GM23338 (cell line): Measurements from ENCODE around the gene PRDM2.

ENCODE experiments used
- CREB1 ChIP-seq: fragments of 250-450 bp; sonication (Bioruptor Pico); IDR thresholded peaks from 2 replicates; pipeline ENCODE4 v1.5.0; 2020; ENCODE audit warnings: low read depth, mild to moderate bottlenecking, moderate library complexity
- CTCF ChIP-seq, 2 experiments: fragments of 200-600 bp in 1 of 2; sonication (generic) in 1 of 2; conservative IDR thresholded peaks; 2 replicates each; pipeline versions ENCODE4 v1.5.1 to v1.6.1; 2016 to 2017; ENCODE audit warnings: antibody characterized with exemption in 2 of 2, low read depth in 2 of 2, mild to moderate bottlenecking in 2 of 2, moderate library complexity in 1 of 2
- ETS1 ChIP-seq: IDR thresholded peaks from 2 replicates; pipeline ENCODE4 v1.6.1; 2016; ENCODE audit warnings: antibody characterized with exemption
- EZH2 ChIP-seq: fragments of 200-600 bp; sonication (generic); IDR thresholded peaks from one replicate; pipeline ENCODE4 v1.8.0; 2017; ENCODE audit warnings: antibody characterized with exemption, mild to moderate bottlenecking, low read depth; ENCODE audit not compliant: unreplicated experiment
- EZH2phosphoT487 ChIP-seq: fragments of 200-600 bp; sonication (generic); IDR thresholded peaks from one replicate; pipeline ENCODE4 v1.8.1; 2018; ENCODE audit warnings: antibody characterized with exemption; ENCODE audit not compliant: unreplicated experiment
- JUNB ChIP-seq: IDR thresholded peaks from one replicate; pipeline ENCODE4 v1.6.1; 2016; ENCODE audit warnings: antibody characterized with exemption; ENCODE audit not compliant: unreplicated experiment
- NANOG ChIP-seq: IDR thresholded peaks from 2 replicates; pipeline ENCODE4 v1.6.1; 2016; ENCODE audit warnings: antibody characterized with exemption, borderline replicate concordance
- POLR2AphosphoS5 ChIP-seq: IDR thresholded peaks from 2 replicates; pipeline ENCODE4 v1.6.1; 2016; ENCODE audit warnings: antibody characterized with exemption, low read depth
- REST ChIP-seq: IDR thresholded peaks from one replicate; pipeline ENCODE4 v1.6.1; 2018; ENCODE audit warnings: antibody characterized with exemption; ENCODE audit not compliant: unreplicated experiment
- STAT1 ChIP-seq: IDR thresholded peaks from one replicate; pipeline ENCODE4 v1.6.1; 2016; ENCODE audit warnings: antibody characterized with exemption; ENCODE audit not compliant: unreplicated experiment
- ZNF331 ChIP-seq: fragments of 250-450 bp; sonication (Bioruptor Pico); IDR thresholded peaks from 2 replicates; pipeline ENCODE4 v1.5.0; 2020; ENCODE audit warnings: low read depth, mild to moderate bottlenecking, moderate library complexity
- TF ChIP-seq, protein P1 (sequence below): fragments of 250-450 bp; sonication (Bioruptor Pico); IDR thresholded peaks from 2 replicates; pipeline ENCODE4 v1.5.0; 2020; ENCODE audit warnings: mild to moderate bottlenecking, moderate library complexity

- TF ChIP-seq CTCF (conservative IDR thresholded peaks at IDR 0.05; ENCODE audit: low read depth in 2 of 2), result no peak
- no peak for TF ChIP-seq POLR2AphosphoS5
- TF ChIP-seq EZH2, result no peak
- TF ChIP-seq REST, result no peak
- TF ChIP-seq CREB1 (CRISPR knock-in tag), result no peak
- no peak for TF ChIP-seq NANOG
- TF ChIP-seq JUNB, result no peak
- no peak for TF ChIP-seq EZH2phosphoT487
- TF ChIP-seq STAT1, result no peak
- no peak for TF ChIP-seq ETS1
- no peak for TF ChIP-seq ZNF331 (CRISPR knock-in tag)
- TF ChIP-seq, protein P1, sequence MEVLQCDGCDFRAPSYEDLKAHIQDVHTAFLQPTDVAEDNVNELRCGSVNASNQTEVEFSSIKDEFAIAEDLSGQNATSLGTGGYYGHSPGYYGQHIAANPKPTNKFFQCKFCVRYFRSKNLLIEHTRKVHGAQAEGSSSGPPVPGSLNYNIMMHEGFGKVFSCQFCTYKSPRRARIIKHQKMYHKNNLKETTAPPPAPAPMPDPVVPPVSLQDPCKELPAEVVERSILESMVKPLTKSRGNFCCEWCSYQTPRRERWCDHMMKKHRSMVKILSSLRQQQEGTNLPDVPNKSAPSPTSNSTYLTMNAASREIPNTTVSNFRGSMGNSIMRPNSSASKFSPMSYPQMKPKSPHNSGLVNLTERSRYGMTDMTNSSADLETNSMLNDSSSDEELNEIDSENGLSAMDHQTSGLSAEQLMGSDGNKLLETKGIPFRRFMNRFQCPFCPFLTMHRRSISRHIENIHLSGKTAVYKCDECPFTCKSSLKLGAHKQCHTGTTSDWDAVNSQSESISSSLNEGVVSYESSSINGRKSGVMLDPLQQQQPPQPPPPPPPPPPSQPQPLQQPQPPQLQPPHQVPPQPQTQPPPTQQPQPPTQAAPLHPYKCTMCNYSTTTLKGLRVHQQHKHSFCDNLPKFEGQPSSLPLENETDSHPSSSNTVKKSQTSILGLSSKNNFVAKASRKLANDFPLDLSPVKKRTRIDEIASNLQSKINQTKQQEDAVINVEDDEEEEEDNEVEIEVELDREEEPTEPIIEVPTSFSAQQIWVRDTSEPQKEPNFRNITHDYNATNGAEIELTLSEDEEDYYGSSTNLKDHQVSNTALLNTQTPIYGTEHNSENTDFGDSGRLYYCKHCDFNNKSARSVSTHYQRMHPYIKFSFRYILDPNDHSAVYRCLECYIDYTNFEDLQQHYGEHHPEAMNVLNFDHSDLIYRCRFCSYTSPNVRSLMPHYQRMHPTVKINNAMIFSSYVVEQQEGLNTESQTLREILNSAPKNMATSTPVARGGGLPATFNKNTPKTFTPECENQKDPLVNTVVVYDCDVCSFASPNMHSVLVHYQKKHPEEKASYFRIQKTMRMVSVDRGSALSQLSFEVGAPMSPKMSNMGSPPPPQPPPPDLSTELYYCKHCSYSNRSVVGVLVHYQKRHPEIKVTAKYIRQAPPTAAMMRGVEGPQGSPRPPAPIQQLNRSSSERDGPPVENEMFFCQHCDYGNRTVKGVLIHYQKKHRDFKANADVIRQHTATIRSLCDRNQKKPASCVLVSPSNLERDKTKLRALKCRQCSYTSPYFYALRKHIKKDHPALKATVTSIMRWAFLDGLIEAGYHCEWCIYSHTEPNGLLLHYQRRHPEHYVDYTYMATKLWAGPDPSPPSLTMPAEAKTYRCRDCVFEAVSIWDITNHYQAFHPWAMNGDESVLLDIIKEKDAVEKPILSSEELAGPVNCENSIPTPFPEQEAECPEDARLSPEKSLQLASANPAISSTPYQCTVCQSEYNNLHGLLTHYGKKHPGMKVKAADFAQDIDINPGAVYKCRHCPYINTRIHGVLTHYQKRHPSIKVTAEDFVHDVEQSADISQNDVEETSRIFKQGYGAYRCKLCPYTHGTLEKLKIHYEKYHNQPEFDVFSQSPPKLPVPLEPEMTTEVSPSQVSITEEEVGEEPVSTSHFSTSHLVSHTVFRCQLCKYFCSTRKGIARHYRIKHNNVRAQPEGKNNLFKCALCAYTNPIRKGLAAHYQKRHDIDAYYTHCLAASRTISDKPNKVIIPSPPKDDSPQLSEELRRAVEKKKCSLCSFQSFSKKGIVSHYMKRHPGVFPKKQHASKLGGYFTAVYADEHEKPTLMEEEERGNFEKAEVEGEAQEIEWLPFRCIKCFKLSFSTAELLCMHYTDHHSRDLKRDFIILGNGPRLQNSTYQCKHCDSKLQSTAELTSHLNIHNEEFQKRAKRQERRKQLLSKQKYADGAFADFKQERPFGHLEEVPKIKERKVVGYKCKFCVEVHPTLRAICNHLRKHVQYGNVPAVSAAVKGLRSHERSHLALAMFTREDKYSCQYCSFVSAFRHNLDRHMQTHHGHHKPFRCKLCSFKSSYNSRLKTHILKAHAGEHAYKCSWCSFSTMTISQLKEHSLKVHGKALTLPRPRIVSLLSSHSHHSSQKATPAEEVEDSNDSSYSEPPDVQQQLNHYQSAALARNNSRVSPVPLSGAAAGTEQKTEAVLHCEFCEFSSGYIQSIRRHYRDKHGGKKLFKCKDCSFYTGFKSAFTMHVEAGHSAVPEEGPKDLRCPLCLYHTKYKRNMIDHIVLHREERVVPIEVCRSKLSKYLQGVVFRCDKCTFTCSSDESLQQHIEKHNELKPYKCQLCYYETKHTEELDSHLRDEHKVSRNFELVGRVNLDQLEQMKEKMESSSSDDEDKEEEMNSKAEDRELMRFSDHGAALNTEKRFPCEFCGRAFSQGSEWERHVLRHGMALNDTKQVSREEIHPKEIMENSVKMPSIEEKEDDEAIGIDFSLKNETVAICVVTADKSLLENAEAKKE (CRISPR knock-in tag), result no peak
Measured at GRCh38 chr1:13799502-13800283, 99.7 kb downstream of the PRDM2 start.
